K562 (cell line): ENCODE results near the gene JMJD1C. TPM values are rescaled to one million over a fixed set of nuclear protein-coding genes. Genes with fewer than 3 reads are reported as not detected.

Source experiments
- ATAC-seq: fragments of 200-7000 bp; cut with Tn5 transposase; 3 replicates; pipeline ENCODE4 v1.9.1; 2020; ENCODE audit warnings: moderate library complexity
- BruUV-seq: library from RNA; stranded (reverse); fragments of 400-500 nt; replicated peaks from 2 replicates; lab custom pipeline; 2021; lab: Mats Ljungman, UMichigan
- CTCF ChIA-PET: fragments of 300-600 bp; formaldehyde crosslinking; extraction: SDS; loops from one replicate; lab custom pipeline; 2021; ENCODE audit warnings: low intra/inter-chr PET ratio; lab: Yijun Ruan, JAX
- POLR2A ChIA-PET: fragments of 300-600, 350-650 bp; sonication (Branson Sonifier 250); formaldehyde crosslinking; extraction: SDS; loops from one replicate; lab custom pipeline; 2021; ENCODE audit warnings: antibody characterized with exemption, inconsistent platforms; lab: Yijun Ruan, JAX
- DNase-seq, 4 experiments: peaks; one replicate each; pipeline versions ENCODE4 v3.0.0 to v3.0.0-alpha.2; 2011 to 2018; ENCODE audit warnings: low spot score in 3 of 4, mixed read lengths in 3 of 4; ENCODE audit errors: extremely low read depth in 1 of 4
- FAIRE-seq: peaks from 2 replicates; lab custom pipeline; 2011; peaks lifted over from hg19 to GRCh38; lab: Jason Lieb, UNC
- H2AFZ ChIP-seq: 2 replicates; pipeline ENCODE4 v1.6.0; 2011; ENCODE audit warnings: low read depth, low read length, control low read depth, inconsistent platforms
- H3K27ac ChIP-seq: fragments of 200-600 bp; 3 replicates; pipeline ENCODE4 v1.8.0; 2011; ENCODE audit warnings: low read depth, mild to moderate bottlenecking, control low read depth, inconsistent platforms, low read length, moderate library complexity, mixed read lengths; ENCODE audit errors: extremely low read depth
- H3K27me3 ChIP-seq, 2 experiments: fragments of 300-600 bp in 1 of 2; 2 replicates in 1 of 2; 3 replicates in 1 of 2; pipeline versions ENCODE4 v1.6.0 to v1.8.0; 2011; ENCODE audit warnings: inconsistent platforms in 2 of 2, low read length in 2 of 2, mild to moderate bottlenecking in 1 of 2, mixed read lengths in 1 of 2, moderate library complexity in 1 of 2; ENCODE audit not compliant: control insufficient read depth in 2 of 2, insufficient read depth in 2 of 2
- H3K36me3 ChIP-seq: fragments of 300-600 bp; 3 replicates; pipeline ENCODE4 v1.8.0; 2011; ENCODE audit warnings: mild to moderate bottlenecking, low read length, inconsistent platforms; ENCODE audit not compliant: control insufficient read depth, insufficient read depth
- H3K4me1 ChIP-seq, 2 experiments: fragments of 200-600 bp in 1 of 2; replicated peaks in 1 of 2; 2 replicates in 1 of 2; 3 replicates in 1 of 2; pipeline versions ENCODE4 v1.5.1 to v1.8.0; 2011; ENCODE audit warnings: inconsistent platforms in 2 of 2, low read length in 2 of 2, mild to moderate bottlenecking in 1 of 2, mixed read lengths in 1 of 2, moderate library complexity in 1 of 2; ENCODE audit not compliant: control insufficient read depth in 2 of 2, insufficient read depth in 2 of 2
- H3K4me2 ChIP-seq: 2 replicates; pipeline ENCODE4 v1.6.1; 2011; ENCODE audit warnings: low read length, control low read depth, inconsistent platforms, mixed read lengths; ENCODE audit not compliant: insufficient read depth
- H3K4me3 ChIP-seq: fragments of 200-600 bp; sonication (generic), shearing (Covaris generic); 2 replicates; pipeline ENCODE4 v1.5.1; 2016; ENCODE audit warnings: control low read depth, inconsistent platforms
- H3K79me2 ChIP-seq: fragments of 200-600 bp; 3 replicates; pipeline ENCODE4 v1.8.0; 2011; ENCODE audit warnings: low read length, inconsistent platforms; ENCODE audit not compliant: control insufficient read depth, insufficient read depth
- H3K9ac ChIP-seq, 2 experiments: 2 replicates each; pipeline versions ENCODE4 v1.6.0 to v1.6.1; 2011; ENCODE audit warnings: low read depth in 2 of 2, low read length in 2 of 2, control low read depth in 1 of 2, inconsistent platforms in 1 of 2, mild to moderate bottlenecking in 1 of 2, mixed read lengths in 1 of 2; ENCODE audit not compliant: insufficient read depth in 1 of 2
- H3K9me1 ChIP-seq: one replicate; pipeline ENCODE4 v1.6.0; 2011; ENCODE audit warnings: inconsistent platforms, mild to moderate bottlenecking, low read length, moderate library complexity; ENCODE audit not compliant: control insufficient read depth, insufficient read depth
- H3K9me3 ChIP-seq: replicated peaks from 2 replicates; pipeline ENCODE4 v1.5.1; 2011; ENCODE audit warnings: low read depth, low read length, inconsistent platforms; ENCODE audit not compliant: control insufficient read depth, insufficient read depth
- H4K20me1 ChIP-seq: replicated peaks from 2 replicates; pipeline ENCODE4 v1.6.1; 2011; ENCODE audit warnings: low read length, inconsistent platforms, mixed read lengths; ENCODE audit not compliant: control insufficient read depth, insufficient read depth
- ETV6 ChIP-seq, 3 experiments: fragments of 150-350 bp in 1 of 3; sonication (generic) in 1 of 3; formaldehyde crosslinking in 1 of 3; IDR thresholded peaks; 2 replicates each; pipeline versions ENCODE4 v1.6.1 to v1.8.0; 2014 to 2022; ENCODE audit warnings: borderline replicate concordance in 2 of 3, low read depth in 2 of 3, antibody characterized with exemption in 1 of 3, low read length in 1 of 3, mild to moderate bottlenecking in 1 of 3, missing genetic modification reagents in 1 of 3
- KDM1A ChIP-seq, 2 experiments: fragments of 450-650 bp; IDR thresholded peaks; 2 replicates each; pipeline ENCODE4 v1.6.1; 2016; ENCODE audit warnings: mild to moderate bottlenecking in 2 of 2
- MAFG ChIP-seq: fragments of 450-650 bp; conservative IDR thresholded peaks from 2 replicates; pipeline ENCODE4 v1.6.1; 2016; ENCODE audit warnings: missing genetic modification characterization, missing compliant biosample characterization
- SP1 ChIP-seq: sonication (generic); formaldehyde crosslinking; IDR thresholded peaks from 2 replicates; pipeline ENCODE4 v1.8.1; 2022; ENCODE audit warnings: mild to moderate bottlenecking, missing genetic modification reagents
- ZBTB17 ChIP-seq: fragments of 450-650 bp; formaldehyde crosslinking; IDR thresholded peaks from 2 replicates; pipeline ENCODE4 v1.4.0; 2020; ENCODE audit warnings: mild to moderate bottlenecking
- WGBS: fragments of 100-300 bp; shearing (Covaris generic); methylation state at CpG from one replicate; pipeline ENCODE4 v1.1.6; 2016; ENCODE audit warnings: low coverage, mixed read lengths; ENCODE audit not compliant: insufficient coverage; ENCODE audit errors: missing lambda C conversion rate; 5-methylcytosine and 5-hydroxymethylcytosine counted together
- in situ Hi-C: fragments of 300-500 bp; cut with MboI; formaldehyde crosslinking; loops from 4 replicates; pipeline ENCODE4 v1.15.0; 2018; ENCODE audit warnings: inconsistent platforms, mixed read lengths
- intact Hi-C: fragments of 100-400 bp; cut with micrococcal nuclease; formaldehyde crosslinking; loops from 2 replicates; pipeline ENCODE4 v1.14.2; 2022
- polyA plus RNA-seq, 8 experiments: library from polyadenylated mRNA; depleted of rRNA in 4 of 8; stranded (reverse) in 5 of 8; unstranded in 3 of 8; fragments of >200 nt; fragmentation: Nextera tagmentation in 2 of 8; fragmentation: Illumina TruSeq in 1 of 8; extraction: Ambion mirVana in 2 of 8; extraction: Trizol in 1 of 8; gene quantifications; 2 replicates each; pipeline versions ENCODE4 v1.2.1 to v1.2.3, GENCODE V29; 2011 to 2014; ENCODE audit warnings: inconsistent platforms in 1 of 8, missing spikeins in 1 of 8
- total RNA-seq, 7 experiments: library from RNA; depleted of rRNA in 6 of 7; stranded (reverse); fragments of >200 nt in 6 of 7; fragmentation: Illumina TruSeq in 2 of 7; extraction: Trizol in 2 of 7; gene quantifications; 2 replicates each; pipeline versions ENCODE4 v1.2.1 to v1.2.3, GENCODE V29; 2011 to 2021; ENCODE audit warnings: low replicate concordance in 1 of 7
- TF ChIP-seq, protein P1 (sequence below): fragments of 450-650 bp; IDR thresholded peaks from 2 replicates; pipeline ENCODE4 v1.6.1; 2016; ENCODE audit warnings: antibody characterized with exemption

The JMJD1C gene
- total and polyA plus RNA-seq, 9 of the 15 experiments (the other 6 are each of a cell fraction or from before 2014, with no cell fraction given), result 25.3 to 68.0 (median 47.2) TPM

DNA sequence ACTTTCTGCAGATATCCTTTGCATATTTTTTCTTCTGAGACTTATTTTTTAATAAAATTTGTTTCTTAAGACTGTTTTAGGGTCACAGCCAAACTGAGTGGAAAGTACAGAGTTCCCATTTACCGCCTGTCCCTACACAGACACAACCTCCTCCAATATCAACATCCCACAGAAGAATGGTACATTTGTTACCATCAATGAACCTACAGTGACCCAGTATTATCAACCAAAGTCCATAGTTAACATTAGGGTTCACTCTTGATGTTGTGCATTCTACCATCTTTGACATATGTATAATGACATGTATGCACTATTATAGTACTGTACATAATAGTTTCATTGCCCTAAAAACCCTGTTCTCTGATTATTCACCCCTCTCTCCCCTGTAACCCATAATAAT, 40.8 kb upstream of the JMJD1C start:
- Histone ChIP-seq H3K79me2 (peaks cover 65% of the 10 kb centered on the region), H3K27me3 (no peaks in the 10 kb centered on the region), H3K4me3 (no peak overlapping the region), H3K27ac (no peak overlapping the region), H3K9me3 (no peaks in the 10 kb centered on the region), H4K20me1 (no peaks in the 10 kb centered on the region), H3K9me1 (no peaks in the 10 kb centered on the region), H3K4me1 (peaks cover 5 to 22% of the 10 kb centered on the region in 2 experiments; a peak in 4 of 5 replicates), H3K9ac (no peak overlapping the region), H3K4me2 (no peak overlapping the region), H3K36me3 (no peaks in the 10 kb centered on the region), H2AFZ (no peak overlapping the region)
- in situ Hi-C loops (no loop called here), intact Hi-C loops (no loop called here)
- ATAC-seq (no peak), FAIRE-seq (no peak), DNase-seq (no peak)
- WGBS, result 100% methylated on average over 1 of the region's 1 CpG
- CTCF ChIA-PET, result no interaction called here
- POLR2A ChIA-PET, result interaction anchor here (0.6 to 6.0 kb wide), 2 partner anchors 10 to 16 kb away, joined by 3 to 46 read pairs; no protein-coding TSS in a partner anchor
- no TSS peak for BruUV-seq
- TF ChIP-seq ZBTB17 (CRISPR knock-in tag), result no peak
- no peak for TF ChIP-seq MAFG
- TF ChIP-seq, protein P1, sequence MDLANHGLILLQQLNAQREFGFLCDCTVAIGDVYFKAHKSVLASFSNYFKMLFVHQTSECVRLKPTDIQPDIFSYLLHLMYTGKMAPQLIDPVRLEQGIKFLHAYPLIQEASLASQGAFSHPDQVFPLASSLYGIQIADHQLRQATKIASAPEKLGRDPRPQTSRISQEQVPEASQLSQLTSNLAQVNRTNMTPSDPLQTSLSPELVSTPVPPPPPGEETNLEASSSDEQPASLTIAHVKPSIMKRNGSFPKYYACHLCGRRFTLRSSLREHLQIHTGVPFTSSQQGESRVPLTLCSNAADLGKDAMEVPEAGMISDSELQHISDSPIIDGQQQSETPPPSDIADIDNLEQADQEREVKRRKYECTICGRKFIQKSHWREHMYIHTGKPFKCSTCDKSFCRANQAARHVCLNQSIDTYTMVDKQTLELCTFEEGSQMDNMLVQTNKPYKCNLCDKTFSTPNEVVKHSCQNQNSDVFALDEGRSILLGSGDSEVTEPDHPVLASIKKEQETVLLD, result no peak
- no peak for TF ChIP-seq SP1 (CRISPR knock-in tag)

DNA sequence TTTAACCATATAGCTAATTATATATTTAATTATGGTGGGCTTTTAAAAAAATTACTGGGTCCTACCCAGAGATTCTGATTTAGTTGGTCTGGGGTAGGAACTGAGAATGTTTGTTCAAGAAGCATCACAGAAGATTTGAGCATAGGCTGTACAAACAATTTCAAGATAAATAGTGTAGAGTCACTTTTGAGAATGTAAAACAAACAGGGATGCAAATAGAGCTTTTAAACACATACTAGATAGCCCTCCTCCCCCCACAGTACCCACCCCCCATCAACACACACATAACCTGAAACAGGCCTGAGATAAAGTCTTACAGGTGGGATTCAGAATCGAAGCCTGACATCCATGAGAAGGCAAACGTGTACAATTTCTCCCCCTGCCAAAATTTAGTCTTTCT, 39.8 kb upstream of the JMJD1C start:
- TF ChIP-seq KDM1A (IDR thresholded peaks at IDR 0.05) (0 out of 4 replicates have a peak, but pooled peaks of 1 of the 2 experiments have one; percentile 13), ETV6 (IDR thresholded peaks at IDR 0.05; ENCODE audit: borderline replicate concordance in 1 of 2, low read depth in 2 of 2, low read length in 1 of 2) (no peak), ETV6 (CRISPR knock-in tag; IDR thresholded peaks at IDR 0.05; ENCODE audit: borderline replicate concordance) (no peak)
- Histone ChIP-seq H4K20me1 (no peaks in the 10 kb centered on the region), H3K9me1 (no peaks in the 10 kb centered on the region), H2AFZ (no peak overlapping the region), H3K27me3 (no peaks in the 10 kb centered on the region), H3K9me3 (no peaks in the 10 kb centered on the region), H3K4me1 (peaks cover 5 to 22% of the 10 kb centered on the region in 2 experiments; a peak in 4 of 5 replicates), H3K79me2 (peaks cover 59% of the 10 kb centered on the region), H3K4me2 (peak overlapping the region; percentile 69), H3K4me3 (no peak overlapping the region), H3K9ac (no peak overlapping the region), H3K27ac (no peak overlapping the region; the same call in 2 of the 3 replicates), H3K36me3 (no peaks in the 10 kb centered on the region)
- DNase-seq (no peak), FAIRE-seq (no peak), ATAC-seq (no peak)
- ChIA-PET POLR2A (interaction anchor here (0.8 to 6.0 kb wide), 5 partner anchors 9 to 33 kb away, joined by 3 to 46 read pairs (median 4); no protein-coding TSS in a partner anchor), CTCF (no interaction called here)
- BruUV-seq, result no TSS peak
- WGBS, result 54% methylated on average over 2 of the region's 2 CpGs
- intact Hi-C loops, result no loop called here
- in situ Hi-C loops, result no loop called here
